ENCODE measurements around the gene RNF130.

DNA sequence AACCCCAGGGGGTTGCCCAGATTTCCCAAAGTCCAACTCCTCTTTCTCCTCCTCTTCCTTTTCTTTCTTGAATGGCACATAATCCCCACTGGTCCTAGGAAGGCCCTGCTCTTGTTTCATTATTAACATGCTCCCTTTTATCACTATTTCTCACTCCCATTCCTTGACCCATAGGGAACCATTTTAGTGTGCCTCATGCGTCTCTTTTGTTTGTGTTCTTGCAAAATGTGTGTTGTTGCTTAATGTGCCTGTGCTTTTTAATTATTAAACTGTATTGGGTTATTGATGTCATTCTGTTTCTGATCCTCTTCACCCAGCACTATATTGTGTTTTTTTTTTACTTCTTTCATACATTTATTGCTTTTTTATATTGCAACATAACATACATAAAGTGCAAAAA is 4.1 kb upstream of the RNF130 start:
- TF ChIP-seq, protein P1, sequence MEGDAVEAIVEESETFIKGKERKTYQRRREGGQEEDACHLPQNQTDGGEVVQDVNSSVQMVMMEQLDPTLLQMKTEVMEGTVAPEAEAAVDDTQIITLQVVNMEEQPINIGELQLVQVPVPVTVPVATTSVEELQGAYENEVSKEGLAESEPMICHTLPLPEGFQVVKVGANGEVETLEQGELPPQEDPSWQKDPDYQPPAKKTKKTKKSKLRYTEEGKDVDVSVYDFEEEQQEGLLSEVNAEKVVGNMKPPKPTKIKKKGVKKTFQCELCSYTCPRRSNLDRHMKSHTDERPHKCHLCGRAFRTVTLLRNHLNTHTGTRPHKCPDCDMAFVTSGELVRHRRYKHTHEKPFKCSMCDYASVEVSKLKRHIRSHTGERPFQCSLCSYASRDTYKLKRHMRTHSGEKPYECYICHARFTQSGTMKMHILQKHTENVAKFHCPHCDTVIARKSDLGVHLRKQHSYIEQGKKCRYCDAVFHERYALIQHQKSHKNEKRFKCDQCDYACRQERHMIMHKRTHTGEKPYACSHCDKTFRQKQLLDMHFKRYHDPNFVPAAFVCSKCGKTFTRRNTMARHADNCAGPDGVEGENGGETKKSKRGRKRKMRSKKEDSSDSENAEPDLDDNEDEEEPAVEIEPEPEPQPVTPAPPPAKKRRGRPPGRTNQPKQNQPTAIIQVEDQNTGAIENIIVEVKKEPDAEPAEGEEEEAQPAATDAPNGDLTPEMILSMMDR (IDR thresholded peaks at IDR 0.05; ENCODE audit: insufficient read depth, low read depth, low read length) = no peak
- no peak for TF ChIP-seq EZH2 (IDR thresholded peaks at IDR 0.05; ENCODE audit: insufficient read depth, low read length)

Measured in astrocyte (in vitro differentiated cells and primary cell).